H1 (cell line): Measurements from ENCODE around the gene CCNI. TPM values are rescaled to one million over a fixed set of nuclear protein-coding genes. Genes with fewer than 3 reads are reported as not detected.

Experiments used
- CTCF ChIA-PET: fragments of 300-600 bp; sonication (Branson Sonifier 250); formaldehyde crosslinking; loops from one replicate; lab custom pipeline; 2021; ENCODE audit not compliant: partially characterized antibody; lab: Charles Lee
- POLR2A ChIA-PET: fragments of 300-600 bp; sonication (Branson Sonifier 250); formaldehyde crosslinking; loops from one replicate; lab custom pipeline; 2021; ENCODE audit warnings: inconsistent platforms; ENCODE audit not compliant: partially characterized antibody; lab: Charles Lee
- DNase-seq, 2 experiments: peaks; one replicate each; pipeline versions ENCODE4 v3.0.0 to v3.0.0-alpha.2; 2010 to 2022; ENCODE audit warnings: low spot score in 2 of 2, low read depth in 1 of 2, mixed read lengths in 1 of 2
- FAIRE-seq: peaks from 2 replicates; lab custom pipeline; 2011; peaks lifted over from hg19 to GRCh38; lab: Jason Lieb, UNC
- H2AFZ ChIP-seq: 2 replicates; pipeline ENCODE4 v1.8.1; 2012; ENCODE audit warnings: low read length, inconsistent platforms
- H2AK5ac ChIP-seq: 2 replicates; pipeline ENCODE4 v1.6.1; 2013; ENCODE audit warnings: low read depth, low read length
- H2BK120ac ChIP-seq: replicated peaks from 2 replicates; pipeline ENCODE3; 2013; ENCODE audit warnings: low read depth, low read length, inconsistent platforms
- H2BK12ac ChIP-seq: 2 replicates; pipeline ENCODE4 v1.6.1; 2013; ENCODE audit warnings: low read depth, low read length
- H2BK15ac ChIP-seq: 2 replicates; pipeline ENCODE4 v1.6.1; 2013; ENCODE audit warnings: low read length
- H2BK20ac ChIP-seq: 2 replicates; pipeline ENCODE4 v1.6.1; 2013; ENCODE audit warnings: low read length
- H2BK5ac ChIP-seq: 2 replicates; pipeline ENCODE4 v1.6.1; 2013; ENCODE audit warnings: low read depth, low read length
- H3K14ac ChIP-seq: 2 replicates; pipeline ENCODE4 v1.6.1; 2013; ENCODE audit warnings: inconsistent platforms; ENCODE audit not compliant: insufficient read length
- H3K18ac ChIP-seq: 2 replicates; pipeline ENCODE4 v1.6.1; 2013; ENCODE audit warnings: low read length; ENCODE audit errors: extremely low read depth
- H3K23ac ChIP-seq: 2 replicates; pipeline ENCODE4 v1.6.1; 2013; ENCODE audit warnings: inconsistent platforms; ENCODE audit not compliant: insufficient read length
- H3K23me2 ChIP-seq: 2 replicates; pipeline ENCODE4 v1.6.1; 2013; ENCODE audit warnings: low read depth, low read length
- H3K27ac ChIP-seq: 2 replicates; pipeline ENCODE4 v1.6.1; 2011; ENCODE audit warnings: low read depth, low read length, inconsistent platforms
- H3K27me3 ChIP-seq, 4 experiments: replicated peaks in 1 of 4; 1 replicate in 1 of 4; 2 replicates in 3 of 4; pipeline versions ENCODE4 v1.6.1 to v1.8.1; 2011 to 2013; ENCODE audit warnings: low read length in 3 of 4, mild to moderate bottlenecking in 3 of 4, inconsistent platforms in 2 of 4, mixed read lengths in 2 of 4, moderate library complexity in 1 of 4; ENCODE audit not compliant: control insufficient read depth in 3 of 4, insufficient read depth in 3 of 4; ENCODE audit errors: extremely low read depth in 1 of 4
- H3K36me3 ChIP-seq, 4 experiments: 2 replicates each; pipeline versions ENCODE4 v1.6.1 to v1.8.1; 2011 to 2013; ENCODE audit warnings: mild to moderate bottlenecking in 4 of 4, low read length in 3 of 4, moderate library complexity in 2 of 4, control low read depth in 1 of 4, inconsistent platforms in 1 of 4; ENCODE audit not compliant: insufficient read depth in 4 of 4, control insufficient read depth in 2 of 4
- H3K4ac ChIP-seq: replicated peaks from 2 replicates; pipeline ENCODE3; 2013; ENCODE audit warnings: low read length, low read depth, mixed read lengths, inconsistent platforms; ENCODE audit not compliant: insufficient read length
- H3K4me1 ChIP-seq, 4 experiments: replicated peaks in 1 of 4; 1 replicate in 1 of 4; 2 replicates in 3 of 4; pipeline versions ENCODE4 v1.6.1 to v1.8.1; 2011 to 2013; ENCODE audit warnings: low read length in 3 of 4, inconsistent platforms in 2 of 4, mixed read lengths in 1 of 4; ENCODE audit not compliant: insufficient read depth in 4 of 4, control insufficient read depth in 3 of 4
- H3K4me2 ChIP-seq, 2 experiments: 2 replicates each; pipeline versions ENCODE4 v1.6.1 to v1.8.1; 2011 to 2013; ENCODE audit warnings: low read depth in 2 of 2, low read length in 2 of 2, control low read depth in 1 of 2, inconsistent platforms in 1 of 2, mild to moderate bottlenecking in 1 of 2; ENCODE audit not compliant: insufficient read depth in 1 of 2
- H3K4me3 ChIP-seq, 4 experiments: fragments of 200-600, 300-600 bp in 1 of 4; sonication (generic), shearing (Covaris generic), sonication (Bioruptor Twin) in 1 of 4; 2 replicates each; pipeline versions ENCODE4 v1.5.1 to v1.8.1; 2011 to 2016; ENCODE audit warnings: low read length in 4 of 4, low read depth in 3 of 4, control low read depth in 2 of 4, inconsistent platforms in 2 of 4, mild to moderate bottlenecking in 2 of 4, mixed read lengths in 1 of 4, moderate library complexity in 1 of 4; ENCODE audit not compliant: insufficient read depth in 2 of 4; ENCODE audit errors: extremely low read depth in 1 of 4
- H3K56ac ChIP-seq: replicated peaks from 2 replicates; pipeline ENCODE3; 2013; ENCODE audit warnings: low read depth, mild to moderate bottlenecking, mixed read lengths, low read length, inconsistent platforms; ENCODE audit not compliant: insufficient read length
- H3K79me1 ChIP-seq: 2 replicates; pipeline ENCODE4 v1.6.1; 2013; ENCODE audit warnings: low read depth, low read length, control low read depth
- H3K79me2 ChIP-seq, 2 experiments: 2 replicates each; pipeline versions ENCODE4 v1.6.1 to v1.8.1; 2012 to 2013; ENCODE audit warnings: low read length in 2 of 2, mild to moderate bottlenecking in 2 of 2, inconsistent platforms in 1 of 2; ENCODE audit not compliant: insufficient read depth in 2 of 2, control insufficient read depth in 1 of 2
- H3K9ac ChIP-seq, 4 experiments: replicated peaks in 1 of 4; 1 replicate in 1 of 4; 2 replicates in 3 of 4; pipeline versions ENCODE4 v1.6.1 to v1.8.1; 2011 to 2013; ENCODE audit warnings: low read depth in 3 of 4, low read length in 3 of 4, control low read depth in 2 of 4, mild to moderate bottlenecking in 2 of 4, moderate library complexity in 2 of 4, inconsistent platforms in 1 of 4; ENCODE audit errors: extremely low read depth in 1 of 4
- H3K9me3 ChIP-seq, 2 experiments: 2 replicates each; pipeline versions ENCODE4 v1.6.1 to v1.8.1; 2012 to 2013; ENCODE audit warnings: mild to moderate bottlenecking in 2 of 2, moderate library complexity in 2 of 2, control low read depth in 1 of 2, inconsistent platforms in 1 of 2, low read depth in 1 of 2, low read length in 1 of 2, mixed read lengths in 1 of 2; ENCODE audit not compliant: insufficient read depth in 2 of 2
- H4K20me1 ChIP-seq, 2 experiments: replicated peaks in 1 of 2; 2 replicates each; pipeline versions ENCODE3 to v1.8.1; 2011 to 2013; ENCODE audit warnings: inconsistent platforms in 2 of 2, low read length in 2 of 2, mild to moderate bottlenecking in 1 of 2; ENCODE audit not compliant: insufficient read depth in 2 of 2, control insufficient read depth in 1 of 2
- H4K5ac ChIP-seq: 2 replicates; pipeline ENCODE4 v1.6.1; 2013; ENCODE audit warnings: low read length, low read depth, mixed read lengths, inconsistent platforms; ENCODE audit not compliant: insufficient read length
- H4K8ac ChIP-seq: 2 replicates; pipeline ENCODE4 v1.8.0; 2013; ENCODE audit warnings: mild to moderate bottlenecking, moderate library complexity, low read length, inconsistent platforms; ENCODE audit not compliant: insufficient read depth; ENCODE audit errors: extremely low read depth
- H4K91ac ChIP-seq: replicated peaks from 2 replicates; pipeline ENCODE3; 2013; ENCODE audit warnings: low read length, mixed read lengths, inconsistent platforms; ENCODE audit not compliant: insufficient read length
- CBX5 ChIP-seq: fragments of 300-800, 300-1000 bp; sonication (generic); IDR thresholded peaks from 2 replicates; pipeline ENCODE4 v1.7.1; 2016; ENCODE audit warnings: antibody characterized with exemption, low read length, low read depth
- CEBPB ChIP-seq: IDR thresholded peaks from 2 replicates; pipeline ENCODE4 v1.6.1; 2012; ENCODE audit warnings: low read depth, low read length
- JUN ChIP-seq: IDR thresholded peaks from 2 replicates; pipeline ENCODE4 v1.6.1; 2011; ENCODE audit warnings: low read depth, mild to moderate bottlenecking, improper control_type of control experiment, low read length
- JUND ChIP-seq: IDR thresholded peaks from 2 replicates; pipeline ENCODE4 v1.6.1; 2011; ENCODE audit warnings: mild to moderate bottlenecking, improper control_type of control experiment, low read length
- SIX5 ChIP-seq: IDR thresholded peaks from 2 replicates; pipeline ENCODE4 v1.6.1; 2011; ENCODE audit warnings: mild to moderate bottlenecking, low read depth, low read length
- SUZ12 ChIP-seq: fragments of 200-600 bp; sonication (generic); IDR thresholded peaks from 2 replicates; pipeline ENCODE4 v1.6.1; 2012; ENCODE audit warnings: mild to moderate bottlenecking, inconsistent platforms, low read length, moderate library complexity, mixed read lengths
- YY1 ChIP-seq: IDR thresholded peaks from 2 replicates; pipeline ENCODE4 v1.6.1; 2011; ENCODE audit warnings: low read depth, mild to moderate bottlenecking, low read length
- WGBS, 2 experiments: shearing (Covaris generic) in 1 of 2; methylation state at CpG; one replicate each; pipeline versions ENCODE4 v1.1.6 to v1.1.7; 2013 to 2015; ENCODE audit warnings: low lambda C conversion rate in 2 of 2, mixed read lengths in 2 of 2, inconsistent platforms in 1 of 2, low coverage in 1 of 2, missing lambda C conversion rate in 1 of 2; ENCODE audit not compliant: insufficient replicate concordance in 2 of 2, insufficient coverage in 1 of 2, insufficient read length in 1 of 2; ENCODE audit errors: extremely low coverage in 1 of 2, missing lambda C conversion rate in 1 of 2; 5-methylcytosine and 5-hydroxymethylcytosine counted together
- polyA plus RNA-seq, 7 experiments: library from polyadenylated mRNA; depleted of rRNA in 3 of 7; stranded (reverse) in 5 of 7; unstranded in 2 of 7; fragments of >200 nt in 5 of 7; fragments of 200-250 nt in 2 of 7; gene quantifications; 1 replicate in 5 of 7; 2 replicates in 1 of 7; 4 replicates in 1 of 7; pipeline versions ENCODE4 v1.2.1 to v1.2.3, GENCODE V29; 2011 to 2013; ENCODE audit warnings: missing spikeins in 2 of 7, mixed read lengths in 2 of 7
- total RNA-seq: library from RNA; stranded (reverse); fragmentation: NEBNext Ultra II Directional; extraction: Animal tissue kit (Norgen Biotek cat#: 25700); gene quantifications from 2 replicates; pipeline ENCODE4 v1.2.1, GENCODE V29; 2021

CCNI gene
- total and polyA plus RNA-seq, 2 of the 8 experiments (the other 6 are each of a cell fraction or from before 2014, with no cell fraction given): 97.8 to 234 TPM

- no peak for DNase-seq
- Histone ChIP-seq H4K20me1 (no peaks in the 10 kb centered on the region), H3K23ac (no peak overlapping the region), H3K27me3 (no peaks in the 10 kb centered on the region), H3K79me1 (no peaks in the 10 kb centered on the region), H2BK5ac (no peak overlapping the region), H3K4me2 (no peak overlapping the region), H2AK5ac (no peak overlapping the region), H2BK120ac (no peak overlapping the region), H2AFZ (0 out of 2 replicates have a peak overlapping the region, but pooled peaks have one; percentile 23), H3K9me3 (no peaks in the 10 kb centered on the region), H2BK15ac (no peak overlapping the region), H3K56ac (no peak overlapping the region), H2BK12ac (no peak overlapping the region), H3K14ac (no peak overlapping the region), H3K23me2 (no peaks in the 10 kb centered on the region), H3K27ac (no peak overlapping the region), H4K5ac (no peak overlapping the region), H3K4ac (no peak overlapping the region), H3K4me3 (no peak overlapping the region; a peak in 1 of 8 replicates), H3K79me2 (no peaks in the 10 kb centered on the region), H3K4me1 (no peaks in the 10 kb centered on the region), H3K9ac (no peak overlapping the region), H3K36me3 (no peaks in the 10 kb centered on the region), H4K8ac (no peak overlapping the region), H3K18ac (no peak overlapping the region), H2BK20ac (no peak overlapping the region), H4K91ac (no peak overlapping the region)
- POLR2A ChIA-PET: interaction anchor here (1.8 kb wide), 1 partner anchor 52 kb away, joined by 5 read pairs; the partner anchor contains the start of gene CCNG2
- WGBS, 2 experiments: 83% methylated on average over 8 of the region's 8 CpGs; no CpG with 5 or more reads in 1 of the 2 experiments
- FAIRE-seq: peak; percentile 45
- CTCF ChIA-PET: interaction anchor here (0.9 to 3.0 kb wide), 9 partner anchors 9 to 600 kb away, joined by 3 to 21 read pairs (median 3); no protein-coding TSS in a partner anchor
- TF ChIP-seq SUZ12: no peak
- no peak for TF ChIP-seq CBX5
- no peak for TF ChIP-seq SIX5
- no peak for TF ChIP-seq CEBPB
- no peak for TF ChIP-seq JUN
- no peak for TF ChIP-seq YY1
- TF ChIP-seq JUND: no peak
Observed at GRCh38 chr4:77104791-77105540, 29.2 kb upstream of the CCNI start.
